ENCODE data around the gene MYO7A.

DNA sequence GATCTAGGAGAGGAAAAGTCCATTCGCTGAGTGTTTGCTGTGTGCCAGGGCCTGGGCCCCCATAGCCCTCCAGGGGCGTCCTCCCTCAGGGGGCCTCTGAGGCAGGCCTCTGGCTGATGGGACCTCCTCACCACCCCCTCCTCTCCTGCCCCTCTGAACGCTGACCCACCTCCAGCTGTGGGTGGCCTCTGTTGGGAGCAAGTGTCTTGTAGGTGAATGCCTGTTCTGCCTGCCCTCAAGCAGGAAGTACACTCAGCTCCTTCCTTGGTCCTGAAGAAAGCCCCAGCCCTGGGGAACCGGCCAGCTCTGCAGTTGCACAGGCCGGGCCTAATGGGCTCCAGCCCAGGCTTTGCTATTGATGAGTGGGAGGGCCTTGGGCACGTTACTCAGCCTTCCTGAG lies 3.5 kb downstream of the MYO7A start:
- TF ChIP-seq POLR2A (IDR thresholded peaks at IDR 0.05; ENCODE audit: low read depth), result no peak
- TF ChIP-seq, protein P1, sequence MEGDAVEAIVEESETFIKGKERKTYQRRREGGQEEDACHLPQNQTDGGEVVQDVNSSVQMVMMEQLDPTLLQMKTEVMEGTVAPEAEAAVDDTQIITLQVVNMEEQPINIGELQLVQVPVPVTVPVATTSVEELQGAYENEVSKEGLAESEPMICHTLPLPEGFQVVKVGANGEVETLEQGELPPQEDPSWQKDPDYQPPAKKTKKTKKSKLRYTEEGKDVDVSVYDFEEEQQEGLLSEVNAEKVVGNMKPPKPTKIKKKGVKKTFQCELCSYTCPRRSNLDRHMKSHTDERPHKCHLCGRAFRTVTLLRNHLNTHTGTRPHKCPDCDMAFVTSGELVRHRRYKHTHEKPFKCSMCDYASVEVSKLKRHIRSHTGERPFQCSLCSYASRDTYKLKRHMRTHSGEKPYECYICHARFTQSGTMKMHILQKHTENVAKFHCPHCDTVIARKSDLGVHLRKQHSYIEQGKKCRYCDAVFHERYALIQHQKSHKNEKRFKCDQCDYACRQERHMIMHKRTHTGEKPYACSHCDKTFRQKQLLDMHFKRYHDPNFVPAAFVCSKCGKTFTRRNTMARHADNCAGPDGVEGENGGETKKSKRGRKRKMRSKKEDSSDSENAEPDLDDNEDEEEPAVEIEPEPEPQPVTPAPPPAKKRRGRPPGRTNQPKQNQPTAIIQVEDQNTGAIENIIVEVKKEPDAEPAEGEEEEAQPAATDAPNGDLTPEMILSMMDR (IDR thresholded peaks at IDR 0.05), result no peak
- no peak for TF ChIP-seq EP300 (IDR thresholded peaks at IDR 0.05)
- no peak for TF ChIP-seq POLR2AphosphoS5 (IDR thresholded peaks at IDR 0.05)
